Progenitor cell of endocrine pancreas (in vitro differentiated cells): Measurements from ENCODE around the gene CCNI2. TPM values are rescaled to one million over a fixed set of nuclear protein-coding genes. Genes with fewer than 3 reads are reported as not detected.
"Not testable (repeated sequence)": the region's sequence is repeated elsewhere in the genome, so short reads cannot be mapped to it uniquely, and the experiment has no call there.

Experiments used
- DNase-seq: peaks from one replicate; pipeline ENCODE4 v3.0.0; 2021; ENCODE audit warnings: low spot score; ENCODE audit not compliant: unreplicated experiment
- H3K27ac Mint-ChIP-seq: 2 replicates; pipeline ENCODE4 v1.8.0; 2021; ENCODE audit warnings: mild to moderate bottlenecking, moderate library complexity, mixed read lengths
- H3K27me3 Mint-ChIP-seq: 2 replicates; pipeline ENCODE4 v1.8.0; 2021; ENCODE audit warnings: mixed read lengths
- H3K36me3 Mint-ChIP-seq: 2 replicates; pipeline ENCODE4 v1.8.0; 2022; ENCODE audit warnings: mixed read lengths; ENCODE audit not compliant: insufficient read depth
- H3K4me1 Mint-ChIP-seq: 2 replicates; pipeline ENCODE4 v1.8.0; 2021; ENCODE audit warnings: low read depth, mixed read lengths
- H3K4me3 Mint-ChIP-seq: 2 replicates; pipeline ENCODE4 v1.8.0; 2021; ENCODE audit warnings: low read depth, mild to moderate bottlenecking, moderate library complexity, mixed read lengths
- H3K9me3 Mint-ChIP-seq: 2 replicates; pipeline ENCODE4 v1.8.0; 2021; ENCODE audit warnings: low read depth, mixed read lengths
- total RNA-seq: library from RNA; stranded (reverse); gene quantifications from 2 replicates; pipeline ENCODE4 v1.2.1, GENCODE V29; 2021
- TF ChIP-seq, protein P1 (sequence below): fragments of 200-600 bp; sonication (generic); IDR thresholded peaks from one replicate; pipeline ENCODE4 v1.5.0; 2021; ENCODE audit warnings: antibody characterized with exemption, mild to moderate bottlenecking; ENCODE audit not compliant: unreplicated experiment

CCNI2 gene
- total RNA-seq, 1 donor from 2014 or later = 0.36 TPM

DNA sequence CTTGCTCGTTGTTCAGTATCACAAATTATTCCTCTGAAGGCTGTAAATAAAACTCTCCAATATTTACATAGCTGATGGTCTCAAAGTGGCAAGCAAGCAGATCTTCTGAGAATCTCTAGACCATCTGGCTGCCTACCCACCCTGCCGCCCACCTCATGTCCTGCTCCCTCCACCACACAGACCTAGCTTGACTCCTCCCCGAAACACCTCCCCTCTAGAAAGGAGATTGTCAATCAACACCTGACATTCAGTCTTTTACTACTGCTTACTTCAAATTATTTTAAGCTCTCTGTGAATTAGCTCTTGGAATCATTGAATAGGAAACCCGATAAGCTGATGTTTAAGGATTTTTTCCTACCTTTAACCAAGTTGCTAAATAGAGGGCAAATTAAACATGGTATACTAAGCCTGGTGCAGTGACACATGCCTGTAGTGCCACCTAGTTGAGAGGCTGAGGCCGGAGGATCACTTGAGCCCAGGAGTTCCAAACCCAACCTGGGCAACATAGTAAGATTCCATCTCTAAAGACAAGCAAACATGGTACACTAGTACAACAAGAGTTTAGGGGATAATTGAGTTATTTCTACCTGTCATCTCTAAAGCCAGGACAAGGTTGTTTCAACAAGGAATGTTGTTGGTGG, 54.9 kb downstream of the CCNI2 start:
- Mint-ChIP-seq H3K4me3 (no peak overlapping the region), H3K36me3 (no peaks in the 10 kb centered on the region), H3K4me1 (peaks cover 7% of the 10 kb centered on the region), H3K27ac (no peak overlapping the region), H3K27me3 (peaks cover 3% of the 10 kb centered on the region), H3K9me3 (peaks cover 5% of the 10 kb centered on the region)
- TF ChIP-seq, protein P1, sequence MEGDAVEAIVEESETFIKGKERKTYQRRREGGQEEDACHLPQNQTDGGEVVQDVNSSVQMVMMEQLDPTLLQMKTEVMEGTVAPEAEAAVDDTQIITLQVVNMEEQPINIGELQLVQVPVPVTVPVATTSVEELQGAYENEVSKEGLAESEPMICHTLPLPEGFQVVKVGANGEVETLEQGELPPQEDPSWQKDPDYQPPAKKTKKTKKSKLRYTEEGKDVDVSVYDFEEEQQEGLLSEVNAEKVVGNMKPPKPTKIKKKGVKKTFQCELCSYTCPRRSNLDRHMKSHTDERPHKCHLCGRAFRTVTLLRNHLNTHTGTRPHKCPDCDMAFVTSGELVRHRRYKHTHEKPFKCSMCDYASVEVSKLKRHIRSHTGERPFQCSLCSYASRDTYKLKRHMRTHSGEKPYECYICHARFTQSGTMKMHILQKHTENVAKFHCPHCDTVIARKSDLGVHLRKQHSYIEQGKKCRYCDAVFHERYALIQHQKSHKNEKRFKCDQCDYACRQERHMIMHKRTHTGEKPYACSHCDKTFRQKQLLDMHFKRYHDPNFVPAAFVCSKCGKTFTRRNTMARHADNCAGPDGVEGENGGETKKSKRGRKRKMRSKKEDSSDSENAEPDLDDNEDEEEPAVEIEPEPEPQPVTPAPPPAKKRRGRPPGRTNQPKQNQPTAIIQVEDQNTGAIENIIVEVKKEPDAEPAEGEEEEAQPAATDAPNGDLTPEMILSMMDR = no peak
- DNase-seq = no peak

DNA sequence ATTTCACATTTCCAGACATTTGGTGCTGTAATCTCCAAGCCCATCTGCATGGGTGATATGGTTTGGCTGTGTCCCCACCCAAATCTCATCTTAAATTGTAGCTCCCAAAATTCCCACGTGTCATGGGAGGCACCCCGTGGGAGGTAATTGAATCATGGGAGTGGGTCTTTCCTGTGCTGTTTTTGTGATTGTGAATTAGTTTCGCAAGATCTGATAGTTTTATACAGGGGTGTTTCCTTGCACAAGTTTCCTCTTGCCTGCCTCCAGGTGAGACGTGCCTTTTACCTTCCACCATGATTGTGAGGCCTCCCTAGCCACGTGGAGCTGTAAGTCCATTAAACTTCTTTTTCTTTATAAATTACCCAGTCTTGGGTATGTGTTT, 55.5 kb downstream of the CCNI2 start:
- not testable (repeated sequence) for H3K27me3 Mint-ChIP-seq, H3K27ac Mint-ChIP-seq, H3K9me3 Mint-ChIP-seq

More for the DNA sequence above, 55.5 kb downstream of the CCNI2 start:
- H3K4me1 Mint-ChIP-seq = peaks cover 12% of the 10 kb centered on the region
- not testable (repeated sequence) for H3K4me3 Mint-ChIP-seq, H3K36me3 Mint-ChIP-seq, DNase-seq

Other genes with a start within 250 kb of the CCNI2 start
- not detected in 2 replicates for gene IL5, start 203.9 kb upstream of the CCNI2 start, total RNA-seq
- 50.2 and 52.4 TPM in 2 replicates for gene RAD50, start 190.4 kb upstream of the CCNI2 start, total RNA-seq
- not detected in 2 replicates for gene IL13, start 89.3 kb upstream of the CCNI2 start, total RNA-seq
- not detected in 2 replicates for gene IL4, start 73.4 kb upstream of the CCNI2 start, total RNA-seq
- 33.1 and 33.6 TPM in 2 replicates for gene KIF3A, start 9.9 kb upstream of the CCNI2 start, total RNA-seq
- gene SEPTIN8, start 29.8 kb downstream of the CCNI2 start, total RNA-seq = 60.4 and 67.2 TPM in 2 replicates
- 0.98 and 1.3 TPM in 2 replicates for gene SOWAHA, start 65.9 kb downstream of the CCNI2 start, total RNA-seq
- gene SHROOM1, start 83.2 kb downstream of the CCNI2 start, total RNA-seq = 10.0 and 12.6 TPM in 2 replicates
- gene GDF9, start 119.0 kb downstream of the CCNI2 start, total RNA-seq = 0.51 and 0.55 TPM in 2 replicates
- 230 and 275 TPM in 2 replicates for gene UQCRQ, start 119.2 kb downstream of the CCNI2 start, total RNA-seq
- 1.7 and 2.0 TPM in 2 replicates for gene LEAP2, start 126.2 kb downstream of the CCNI2 start, total RNA-seq
- 91.8 and 101 TPM in 2 replicates for gene AFF4, start 216.2 kb downstream of the CCNI2 start, total RNA-seq